Stimulated activated CD4-positive, alpha-beta T cell treated with anti-CD3 and anti-CD28 coated beads, Interleukin-1b, Interleukin-23, amount 100 ng/mL, for 4 hours (primary cell): ENCODE measurements around the gene PNLIPRP3.

Source experiments
- DNase-seq, 2 donors: peaks; one replicate each; pipeline ENCODE4 v3.0.0-alpha.2; 2020; ENCODE audit warnings: low read depth in 2 of 2

PNLIPRP3 gene

GRCh38 chr10:116504786-116505185, 77.1 kb downstream of the PNLIPRP3 start:
- DNase-seq, result no peak

- no peak for DNase-seq
Measured at GRCh38 chr10:116510565-116510964, 82.9 kb downstream of the PNLIPRP3 start.

- DNase-seq, result no peak
Measured at GRCh38 chr10:116511365-116511764, 83.7 kb downstream of the PNLIPRP3 start.

GRCh38 chr10:116521424-116522290, 94.0 kb downstream of the PNLIPRP3 start:
- DNase-seq, result no peak

GRCh38 chr10:116522803-116523381, 95.2 kb downstream of the PNLIPRP3 start:
- no peak for DNase-seq

GRCh38 chr10:116524736-116525135, 97.1 kb downstream of the PNLIPRP3 start:
- DNase-seq, result no peak

- DNase-seq, result no peak
Measured at GRCh38 chr10:116526219-116526618, 98.6 kb downstream of the PNLIPRP3 start.
